NB4 (cell line): ENCODE data around the gene CAMK2B.

Experiments used
- DNase-seq: peaks from one replicate; pipeline ENCODE4 v3.0.0; 2010; ENCODE audit warnings: low read depth
- H3K4me3 ChIP-seq: one replicate; pipeline ENCODE4 v1.5.1; 2011; ENCODE audit warnings: mild to moderate bottlenecking, low read depth, low read length, moderate library complexity
- MYC ChIP-seq: IDR thresholded peaks from 2 replicates; pipeline ENCODE4 v1.6.1; 2011; ENCODE audit warnings: low read depth, low read length
- POLR2A ChIP-seq: IDR thresholded peaks from 2 replicates; pipeline ENCODE4 v1.6.1; 2011; ENCODE audit warnings: mild to moderate bottlenecking; ENCODE audit not compliant: insufficient read length; ENCODE audit errors: extremely low read depth
- TF ChIP-seq, protein P1 (sequence below): IDR thresholded peaks from 2 replicates; pipeline ENCODE4 v1.6.1; 2011; ENCODE audit warnings: low read depth, low read length
- TF ChIP-seq, protein P2 (sequence below): IDR thresholded peaks from one replicate; pipeline ENCODE4 v1.5.1; 2012; ENCODE audit warnings: low read depth, low read length

The CAMK2B gene

DNA sequence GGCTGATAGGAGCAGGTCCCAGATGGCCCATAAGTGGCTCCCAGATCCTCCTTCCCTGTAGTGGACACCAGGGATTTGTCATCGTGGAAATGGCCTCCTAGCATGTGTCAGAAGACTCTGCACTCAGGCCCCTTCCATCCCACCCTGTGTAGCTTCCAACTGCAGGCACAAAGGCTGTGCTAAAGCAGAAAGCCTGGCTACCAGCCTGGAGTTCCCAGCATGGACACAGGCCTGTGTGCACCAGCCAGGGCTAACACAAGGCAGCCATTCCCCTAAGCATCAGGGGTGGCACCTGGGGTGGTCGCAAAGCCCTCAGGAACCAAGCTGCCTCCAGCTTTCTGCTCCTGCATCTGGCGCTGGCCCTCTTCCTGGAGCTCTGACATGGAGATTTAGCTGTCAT lies 4.5 kb upstream of the CAMK2B start:
- TF ChIP-seq, protein P1, sequence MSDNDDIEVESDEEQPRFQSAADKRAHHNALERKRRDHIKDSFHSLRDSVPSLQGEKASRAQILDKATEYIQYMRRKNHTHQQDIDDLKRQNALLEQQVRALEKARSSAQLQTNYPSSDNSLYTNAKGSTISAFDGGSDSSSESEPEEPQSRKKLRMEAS: no peak
- no peak for TF ChIP-seq POLR2A
- TF ChIP-seq MYC: no peak
- TF ChIP-seq, protein P2, sequence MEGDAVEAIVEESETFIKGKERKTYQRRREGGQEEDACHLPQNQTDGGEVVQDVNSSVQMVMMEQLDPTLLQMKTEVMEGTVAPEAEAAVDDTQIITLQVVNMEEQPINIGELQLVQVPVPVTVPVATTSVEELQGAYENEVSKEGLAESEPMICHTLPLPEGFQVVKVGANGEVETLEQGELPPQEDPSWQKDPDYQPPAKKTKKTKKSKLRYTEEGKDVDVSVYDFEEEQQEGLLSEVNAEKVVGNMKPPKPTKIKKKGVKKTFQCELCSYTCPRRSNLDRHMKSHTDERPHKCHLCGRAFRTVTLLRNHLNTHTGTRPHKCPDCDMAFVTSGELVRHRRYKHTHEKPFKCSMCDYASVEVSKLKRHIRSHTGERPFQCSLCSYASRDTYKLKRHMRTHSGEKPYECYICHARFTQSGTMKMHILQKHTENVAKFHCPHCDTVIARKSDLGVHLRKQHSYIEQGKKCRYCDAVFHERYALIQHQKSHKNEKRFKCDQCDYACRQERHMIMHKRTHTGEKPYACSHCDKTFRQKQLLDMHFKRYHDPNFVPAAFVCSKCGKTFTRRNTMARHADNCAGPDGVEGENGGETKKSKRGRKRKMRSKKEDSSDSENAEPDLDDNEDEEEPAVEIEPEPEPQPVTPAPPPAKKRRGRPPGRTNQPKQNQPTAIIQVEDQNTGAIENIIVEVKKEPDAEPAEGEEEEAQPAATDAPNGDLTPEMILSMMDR: no peak
- H3K4me3 ChIP-seq: no peak overlapping the region
- no peak for DNase-seq

DNA sequence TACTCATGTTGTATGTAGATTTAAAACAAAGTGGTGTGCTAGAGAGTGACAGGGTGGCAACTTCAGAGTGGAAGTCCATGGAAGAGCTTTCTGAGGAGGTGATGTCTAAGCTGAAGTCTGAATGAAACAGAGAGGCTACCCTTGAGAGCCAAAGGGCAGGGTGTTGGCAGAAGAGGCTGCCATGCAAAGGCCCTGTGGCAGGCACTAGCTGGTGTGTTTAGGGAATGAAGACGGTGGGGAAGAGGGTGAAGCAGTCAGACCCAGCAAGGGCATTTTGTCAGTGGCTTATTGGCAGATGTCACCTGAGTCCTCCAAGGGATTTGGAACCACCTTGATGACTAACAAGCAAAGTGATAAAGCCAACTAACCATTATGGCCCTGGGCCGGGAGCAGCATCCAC lies 3.7 kb upstream of the CAMK2B start:
- TF ChIP-seq, protein P1: no peak
- TF ChIP-seq POLR2A (no peak), MYC (no peak)
- TF ChIP-seq, protein P2: no peak
- DNase-seq: no peak
- H3K4me3 ChIP-seq: no peak overlapping the region

DNA sequence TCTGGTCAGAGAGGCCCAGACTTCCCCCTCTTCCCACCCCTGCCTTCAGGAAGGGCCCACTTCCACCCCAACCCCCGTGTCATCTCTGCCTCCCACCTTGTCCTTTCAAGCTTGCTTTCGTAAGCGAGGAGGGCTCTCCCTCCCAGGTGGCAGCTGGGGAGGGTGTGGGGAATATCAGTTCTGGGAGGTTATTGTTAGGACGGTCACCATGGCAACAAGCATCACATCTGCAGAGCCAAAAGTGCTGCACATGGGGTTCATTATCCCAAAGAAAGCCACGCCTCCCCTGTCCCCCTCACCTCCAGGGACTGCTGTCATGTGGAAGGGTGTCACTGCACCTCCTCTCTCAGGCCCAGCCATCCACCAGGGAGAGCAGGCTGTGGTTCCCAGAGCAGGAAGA lies 2.6 kb upstream of the CAMK2B start:
- DNase-seq: no peak
- TF ChIP-seq, protein P1: no peak
- TF ChIP-seq, protein P2: no peak
- TF ChIP-seq POLR2A (no peak), MYC (no peak)
- H3K4me3 ChIP-seq: no peak overlapping the region

DNA sequence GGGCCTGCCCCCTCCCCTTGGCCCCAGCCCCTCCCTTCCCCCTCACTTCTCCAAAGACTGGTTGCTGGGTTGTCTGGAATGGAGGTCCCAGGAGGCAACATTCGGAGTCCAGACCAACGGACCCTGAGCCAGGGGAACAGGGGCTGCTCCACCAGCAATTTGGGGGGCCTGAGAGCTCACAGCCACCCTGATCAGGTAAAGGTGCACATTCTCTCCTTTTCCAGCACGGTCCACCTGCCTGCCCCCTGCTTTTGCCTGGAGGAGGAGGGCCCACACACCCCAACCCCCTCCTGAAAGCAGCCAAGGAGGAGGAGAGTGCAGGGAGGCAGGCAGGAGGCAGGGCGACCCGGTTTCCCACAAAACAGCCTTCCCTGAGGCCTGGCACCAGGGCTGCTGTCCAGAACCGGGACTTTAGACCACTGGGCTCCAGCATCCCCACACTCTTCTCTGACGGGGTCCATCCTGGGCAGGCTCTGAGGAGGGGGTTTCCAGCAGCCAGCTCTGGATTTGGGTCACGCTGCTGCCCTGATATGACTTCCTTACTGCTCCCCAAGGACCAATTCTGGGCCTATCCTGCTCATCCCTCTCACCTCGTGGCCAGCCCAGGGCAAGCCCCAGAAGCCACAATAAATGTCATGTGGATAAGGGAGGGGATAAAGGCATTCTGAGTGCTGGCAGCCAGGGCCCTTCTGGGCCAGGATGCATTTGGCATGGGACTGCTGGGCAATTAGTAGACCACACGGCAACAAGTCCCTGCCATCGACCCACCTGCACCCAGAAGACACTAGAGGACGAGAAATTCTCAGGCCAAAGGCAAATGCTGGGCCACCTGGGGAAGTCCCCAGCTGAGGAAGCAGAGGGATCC lies 1.1 kb upstream of the CAMK2B start:
- TF ChIP-seq, protein P1: no peak
- no peak for TF ChIP-seq POLR2A
- TF ChIP-seq, protein P2: no peak
- TF ChIP-seq MYC: no peak
- peak; percentile 36 for DNase-seq
- no peak overlapping the region for H3K4me3 ChIP-seq

DNA sequence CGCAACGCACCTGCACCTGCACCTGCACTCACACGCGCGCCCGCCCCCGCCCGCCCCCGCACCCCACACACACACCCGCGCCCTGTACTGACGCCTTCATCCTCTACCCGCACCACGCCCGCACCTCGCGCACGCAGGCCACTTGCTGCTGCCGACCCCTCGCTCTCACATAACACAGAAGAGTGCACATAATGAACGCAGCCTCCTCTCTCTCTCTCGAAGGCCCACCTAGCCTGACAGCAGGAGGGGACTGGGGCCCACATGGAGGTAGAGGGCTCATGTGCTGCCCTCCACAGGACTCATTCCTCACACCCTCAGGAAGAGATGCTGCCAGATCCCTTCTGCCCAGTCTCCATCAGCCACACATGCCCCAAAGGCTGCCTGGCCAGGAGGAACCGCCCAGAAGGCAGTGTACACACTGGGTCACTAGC lies 432 bp upstream of the CAMK2B start:
- H3K4me3 ChIP-seq: no peak overlapping the region
- peak; percentile 35 for DNase-seq
- no peak for TF ChIP-seq MYC
- TF ChIP-seq, protein P2: no peak
- TF ChIP-seq POLR2A: no peak
- TF ChIP-seq, protein P1: no peak
